K562 (cell line): ENCODE results near the gene GRK4. TPM values are rescaled to one million over a fixed set of nuclear protein-coding genes. Genes with fewer than 3 reads are reported as not detected.

Experiments
- EGR1 ChIP-seq: fragments of 450-650 bp; conservative IDR thresholded peaks from 2 replicates; pipeline ENCODE4 v1.6.1; 2017; ENCODE audit warnings: mild to moderate bottlenecking
- GTF2A2 ChIP-seq: IDR thresholded peaks from 2 replicates; pipeline ENCODE4 v1.6.1; 2016; ENCODE audit warnings: mild to moderate bottlenecking, missing genetic modification characterization, missing compliant biosample characterization
- HIVEP1 ChIP-seq: fragments of 250-450 bp; sonication (Bioruptor Pico); IDR thresholded peaks from 2 replicates; pipeline ENCODE4 v1.4.0; 2020; ENCODE audit warnings: mild to moderate bottlenecking
- NCOA6 ChIP-seq: fragments of 450-650 bp; IDR thresholded peaks from 2 replicates; pipeline ENCODE4 v1.6.1; 2017; ENCODE audit warnings: mild to moderate bottlenecking
- NFE2L1 ChIP-seq: fragments of 450-650 bp; IDR thresholded peaks from 2 replicates; pipeline ENCODE4 v1.6.1; 2016; ENCODE audit warnings: missing genetic modification characterization, low read depth, mild to moderate bottlenecking, missing compliant biosample characterization, moderate library complexity, borderline replicate concordance
- PHF20 ChIP-seq: fragments of 450-650 bp; IDR thresholded peaks from 2 replicates; pipeline ENCODE4 v1.6.1; 2018; ENCODE audit not compliant: partially characterized antibody
- POLR3G ChIP-seq: IDR thresholded peaks from 2 replicates; pipeline ENCODE4 v1.6.1; 2011; ENCODE audit not compliant: insufficient read length, insufficient replicate concordance; ENCODE audit errors: extremely low read depth
- RBFOX2 ChIP-seq: fragments of 200-400 bp; formaldehyde crosslinking; IDR thresholded peaks from 2 replicates; pipeline ENCODE4 v1.6.1; 2017; ENCODE audit warnings: low read depth, mild to moderate bottlenecking, low read length, moderate library complexity
- SAP30 ChIP-seq: fragments of 200-600 bp; sonication (generic); IDR thresholded peaks from 2 replicates; pipeline ENCODE4 v1.6.1; 2012; ENCODE audit warnings: borderline replicate concordance, low read depth, mild to moderate bottlenecking, moderate library complexity, low read length, control low read depth, inconsistent platforms; ENCODE audit not compliant: insufficient read depth, poor library complexity, severe bottlenecking
- SETDB1 ChIP-seq: IDR thresholded peaks from one replicate; pipeline ENCODE4 v1.6.1; 2012; ENCODE audit warnings: low read length, control low read depth, inconsistent platforms
- SMARCA5 ChIP-seq: fragments of 450-650 bp; IDR thresholded peaks from 2 replicates; pipeline ENCODE4 v1.6.1; 2016
- STAT5B ChIP-seq: fragments of 250-450 bp; sonication (Bioruptor Pico); IDR thresholded peaks from 2 replicates; pipeline ENCODE4 v1.8.0; 2021; ENCODE audit warnings: mild to moderate bottlenecking, inconsistent platforms
- SUPT5H ChIP-seq: fragments of 450-650 bp; IDR thresholded peaks from 2 replicates; pipeline ENCODE4 v1.6.1; 2016
- TBP ChIP-seq: optimal IDR thresholded peaks from 2 replicates; pipeline ENCODE3; 2011; ENCODE audit warnings: low read depth, low read length, improper control_type of control experiment
- TEAD2 ChIP-seq: fragments of 450-650 bp; IDR thresholded peaks from 2 replicates; pipeline ENCODE4 v1.6.1; 2016; ENCODE audit warnings: missing genetic modification characterization, control low read depth, missing compliant biosample characterization
- XRCC4 ChIP-seq: IDR thresholded peaks from one replicate; pipeline ENCODE4 v1.6.1; 2011; ENCODE audit not compliant: insufficient read depth, insufficient read length; ENCODE audit errors: extremely low read depth
- ZNF212 ChIP-seq: fragments of 450-650 bp; formaldehyde crosslinking; IDR thresholded peaks from 2 replicates; pipeline ENCODE4 v1.4.0; 2020; ENCODE audit warnings: mild to moderate bottlenecking
- ZNF778 ChIP-seq: fragments of 450-650 bp; formaldehyde crosslinking; IDR thresholded peaks from 2 replicates; pipeline ENCODE4 v1.4.0; 2020; ENCODE audit warnings: mild to moderate bottlenecking, moderate library complexity
- polyA plus RNA-seq, 8 experiments: library from polyadenylated mRNA; depleted of rRNA in 4 of 8; stranded (reverse) in 5 of 8; unstranded in 3 of 8; fragments of >200 nt; fragmentation: Nextera tagmentation in 2 of 8; fragmentation: Illumina TruSeq in 1 of 8; extraction: Ambion mirVana in 2 of 8; extraction: Trizol in 1 of 8; gene quantifications; 2 replicates each; pipeline versions ENCODE4 v1.2.1 to v1.2.3, GENCODE V29; 2011 to 2014; ENCODE audit warnings: inconsistent platforms in 1 of 8, missing spikeins in 1 of 8
- total RNA-seq, 7 experiments: library from RNA; depleted of rRNA in 6 of 7; stranded (reverse); fragments of >200 nt in 6 of 7; fragmentation: Illumina TruSeq in 2 of 7; extraction: Trizol in 2 of 7; gene quantifications; 2 replicates each; pipeline versions ENCODE4 v1.2.1 to v1.2.3, GENCODE V29; 2011 to 2021; ENCODE audit warnings: low replicate concordance in 1 of 7
- TF ChIP-seq, protein P1 (sequence below), 2 experiments: fragments of 450-650 bp in 1 of 2; sonication (generic) in 1 of 2; formaldehyde crosslinking in 1 of 2; IDR thresholded peaks in 1 of 2; conservative IDR thresholded peaks in 1 of 2; 2 replicates each; pipeline versions ENCODE4 v1.6.1 to v1.8.1; 2016 to 2023; ENCODE audit warnings: mild to moderate bottlenecking in 2 of 2, moderate library complexity in 2 of 2, inconsistent platforms in 1 of 2, missing genetic modification reagents in 1 of 2
- TF ChIP-seq, protein P2 (sequence below): fragments of 250-450 bp; sonication (Bioruptor Pico); IDR thresholded peaks from 2 replicates; pipeline ENCODE4 v1.8.0; 2021; ENCODE audit warnings: moderate library complexity, mild to moderate bottlenecking, inconsistent platforms
- TF ChIP-seq, protein P3 (sequence below): sonication (generic); formaldehyde crosslinking; IDR thresholded peaks from 2 replicates; pipeline ENCODE4 v1.8.0; 2022; ENCODE audit warnings: mild to moderate bottlenecking, missing genetic modification reagents
- TF ChIP-seq, protein P4 (sequence below): fragments of 150-350 bp; IDR thresholded peaks from 2 replicates; pipeline ENCODE4 v1.6.1; 2014; ENCODE audit warnings: low read depth, mild to moderate bottlenecking, low read length, borderline replicate concordance

The GRK4 gene
- total and polyA plus RNA-seq, 9 of the 15 experiments (the other 6 are each of a cell fraction or from before 2014, with no cell fraction given) = 1.1 to 4.8 (median 2.6) TPM

DNA sequence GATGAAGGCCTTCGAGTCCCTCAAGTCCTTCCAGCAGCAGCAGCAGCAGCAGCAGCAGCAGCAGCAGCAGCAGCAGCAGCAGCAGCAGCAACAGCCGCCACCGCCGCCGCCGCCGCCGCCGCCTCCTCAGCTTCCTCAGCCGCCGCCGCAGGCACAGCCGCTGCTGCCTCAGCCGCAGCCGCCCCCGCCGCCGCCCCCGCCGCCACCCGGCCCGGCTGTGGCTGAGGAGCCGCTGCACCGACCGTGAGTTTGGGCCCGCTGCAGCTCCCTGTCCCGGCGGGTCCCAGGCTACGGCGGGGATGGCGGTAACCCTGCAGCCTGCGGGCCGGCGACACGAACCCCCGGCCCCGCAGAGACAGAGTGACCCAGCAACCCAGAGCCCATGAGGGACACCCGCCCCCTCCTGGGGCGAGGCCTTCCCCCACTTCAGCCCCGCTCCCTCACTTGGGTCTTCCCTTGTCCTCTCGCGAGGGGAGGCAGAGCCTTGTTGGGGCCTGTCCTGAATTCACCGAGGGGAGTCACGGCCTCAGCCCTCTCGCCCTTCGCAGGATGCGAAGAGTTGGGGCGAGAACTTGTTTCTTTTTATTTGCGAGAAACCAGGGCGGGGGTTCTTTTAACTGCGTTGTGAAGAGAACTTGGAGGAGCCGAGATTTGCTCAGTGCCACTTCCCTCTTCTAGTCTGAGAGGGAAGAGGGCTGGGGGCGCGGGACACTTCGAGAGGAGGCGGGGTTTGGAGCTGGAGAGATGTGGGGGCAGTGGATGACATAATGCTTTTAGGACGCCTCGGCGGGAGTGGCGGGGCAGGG lies 111.7 kb downstream of the GRK4 start (continued):
- TF ChIP-seq POLR3G (no peak), NFE2L1 (tag) (no peak), SUPT5H (peak; percentile 11; the same call in 1 of the 2 replicates), SAP30 (peak; percentile 1), XRCC4 (no peak), PHF20 (no peak), SMARCA5 (no peak), GTF2A2 (tag) (no peak), RBFOX2 (peak; percentile 11; the same call in 1 of the 2 replicates), SETDB1 (no peak), ZNF778 (CRISPR knock-in tag) (no peak), TBP (no peak), TEAD2 (no peak), NCOA6 (no peak), EGR1 (peak; percentile 28; the same call in 1 of the 2 replicates), ZNF212 (CRISPR knock-in tag) (no peak), STAT5B (CRISPR knock-in tag) (no peak), HIVEP1 (CRISPR knock-in tag) (no peak)
- TF ChIP-seq, protein P1, sequence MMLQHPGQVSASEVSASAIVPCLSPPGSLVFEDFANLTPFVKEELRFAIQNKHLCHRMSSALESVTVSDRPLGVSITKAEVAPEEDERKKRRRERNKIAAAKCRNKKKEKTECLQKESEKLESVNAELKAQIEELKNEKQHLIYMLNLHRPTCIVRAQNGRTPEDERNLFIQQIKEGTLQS (IDR thresholded peaks at IDR 0.05) = peak; percentile 27
- TF ChIP-seq, protein P1 (CRISPR knock-in tag; conservative IDR thresholded peaks at IDR 0.05) = no peak
- TF ChIP-seq, protein P2, sequence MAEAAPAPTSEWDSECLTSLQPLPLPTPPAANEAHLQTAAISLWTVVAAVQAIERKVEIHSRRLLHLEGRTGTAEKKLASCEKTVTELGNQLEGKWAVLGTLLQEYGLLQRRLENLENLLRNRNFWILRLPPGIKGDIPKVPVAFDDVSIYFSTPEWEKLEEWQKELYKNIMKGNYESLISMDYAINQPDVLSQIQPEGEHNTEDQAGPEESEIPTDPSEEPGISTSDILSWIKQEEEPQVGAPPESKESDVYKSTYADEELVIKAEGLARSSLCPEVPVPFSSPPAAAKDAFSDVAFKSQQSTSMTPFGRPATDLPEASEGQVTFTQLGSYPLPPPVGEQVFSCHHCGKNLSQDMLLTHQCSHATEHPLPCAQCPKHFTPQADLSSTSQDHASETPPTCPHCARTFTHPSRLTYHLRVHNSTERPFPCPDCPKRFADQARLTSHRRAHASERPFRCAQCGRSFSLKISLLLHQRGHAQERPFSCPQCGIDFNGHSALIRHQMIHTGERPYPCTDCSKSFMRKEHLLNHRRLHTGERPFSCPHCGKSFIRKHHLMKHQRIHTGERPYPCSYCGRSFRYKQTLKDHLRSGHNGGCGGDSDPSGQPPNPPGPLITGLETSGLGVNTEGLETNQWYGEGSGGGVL (CRISPR knock-in tag) = no peak
- TF ChIP-seq, protein P3, sequence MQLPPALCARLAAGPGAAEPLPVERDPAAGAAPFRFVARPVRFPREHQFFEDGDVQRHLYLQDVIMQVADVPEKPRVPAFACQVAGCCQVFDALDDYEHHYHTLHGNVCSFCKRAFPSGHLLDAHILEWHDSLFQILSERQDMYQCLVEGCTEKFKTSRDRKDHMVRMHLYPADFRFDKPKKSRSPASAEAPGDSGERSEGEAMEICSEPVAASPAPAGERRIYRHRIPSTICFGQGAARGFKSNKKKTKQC (CRISPR knock-in tag) = peak; percentile 46; the same call in 1 of the 2 replicates
- TF ChIP-seq, protein P4, sequence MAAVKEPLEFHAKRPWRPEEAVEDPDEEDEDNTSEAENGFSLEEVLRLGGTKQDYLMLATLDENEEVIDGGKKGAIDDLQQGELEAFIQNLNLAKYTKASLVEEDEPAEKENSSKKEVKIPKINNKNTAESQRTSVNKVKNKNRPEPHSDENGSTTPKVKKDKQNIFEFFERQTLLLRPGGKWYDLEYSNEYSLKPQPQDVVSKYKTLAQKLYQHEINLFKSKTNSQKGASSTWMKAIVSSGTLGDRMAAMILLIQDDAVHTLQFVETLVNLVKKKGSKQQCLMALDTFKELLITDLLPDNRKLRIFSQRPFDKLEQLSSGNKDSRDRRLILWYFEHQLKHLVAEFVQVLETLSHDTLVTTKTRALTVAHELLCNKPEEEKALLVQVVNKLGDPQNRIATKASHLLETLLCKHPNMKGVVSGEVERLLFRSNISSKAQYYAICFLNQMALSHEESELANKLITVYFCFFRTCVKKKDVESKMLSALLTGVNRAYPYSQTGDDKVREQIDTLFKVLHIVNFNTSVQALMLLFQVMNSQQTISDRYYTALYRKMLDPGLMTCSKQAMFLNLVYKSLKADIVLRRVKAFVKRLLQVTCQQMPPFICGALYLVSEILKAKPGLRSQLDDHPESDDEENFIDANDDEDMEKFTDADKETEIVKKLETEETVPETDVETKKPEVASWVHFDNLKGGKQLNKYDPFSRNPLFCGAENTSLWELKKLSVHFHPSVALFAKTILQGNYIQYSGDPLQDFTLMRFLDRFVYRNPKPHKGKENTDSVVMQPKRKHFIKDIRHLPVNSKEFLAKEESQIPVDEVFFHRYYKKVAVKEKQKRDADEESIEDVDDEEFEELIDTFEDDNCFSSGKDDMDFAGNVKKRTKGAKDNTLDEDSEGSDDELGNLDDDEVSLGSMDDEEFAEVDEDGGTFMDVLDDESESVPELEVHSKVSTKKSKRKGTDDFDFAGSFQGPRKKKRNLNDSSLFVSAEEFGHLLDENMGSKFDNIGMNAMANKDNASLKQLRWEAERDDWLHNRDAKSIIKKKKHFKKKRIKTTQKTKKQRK = no peak
